Ovary (tissue), 3 donors: ENCODE data around the gene CTCFL.

Experiments
- EP300 ChIP-seq: sonication (generic); formaldehyde crosslinking; IDR thresholded peaks from one replicate; pipeline ENCODE4 v1.6.1; 2017; ENCODE audit warnings: antibody characterized with exemption
- POLR2A ChIP-seq: fragments of 450-650 bp; IDR thresholded peaks from one replicate; pipeline ENCODE4 v1.6.1; 2017; ENCODE audit warnings: antibody characterized with exemption, mild to moderate bottlenecking, moderate library complexity
- TF ChIP-seq, protein P1 (sequence below), 3 donors: fragments of 450-650 bp in 2 of 3; fragments of 200-600 bp in 1 of 3; IDR thresholded peaks; one replicate each; pipeline versions ENCODE4 v1.5.1 to v1.8.0; 2016 to 2022; ENCODE audit warnings: antibody characterized with exemption in 3 of 3, mild to moderate bottlenecking in 1 of 3
- donor health status: DM: no; HTN: no; CAD: no.

DNA sequence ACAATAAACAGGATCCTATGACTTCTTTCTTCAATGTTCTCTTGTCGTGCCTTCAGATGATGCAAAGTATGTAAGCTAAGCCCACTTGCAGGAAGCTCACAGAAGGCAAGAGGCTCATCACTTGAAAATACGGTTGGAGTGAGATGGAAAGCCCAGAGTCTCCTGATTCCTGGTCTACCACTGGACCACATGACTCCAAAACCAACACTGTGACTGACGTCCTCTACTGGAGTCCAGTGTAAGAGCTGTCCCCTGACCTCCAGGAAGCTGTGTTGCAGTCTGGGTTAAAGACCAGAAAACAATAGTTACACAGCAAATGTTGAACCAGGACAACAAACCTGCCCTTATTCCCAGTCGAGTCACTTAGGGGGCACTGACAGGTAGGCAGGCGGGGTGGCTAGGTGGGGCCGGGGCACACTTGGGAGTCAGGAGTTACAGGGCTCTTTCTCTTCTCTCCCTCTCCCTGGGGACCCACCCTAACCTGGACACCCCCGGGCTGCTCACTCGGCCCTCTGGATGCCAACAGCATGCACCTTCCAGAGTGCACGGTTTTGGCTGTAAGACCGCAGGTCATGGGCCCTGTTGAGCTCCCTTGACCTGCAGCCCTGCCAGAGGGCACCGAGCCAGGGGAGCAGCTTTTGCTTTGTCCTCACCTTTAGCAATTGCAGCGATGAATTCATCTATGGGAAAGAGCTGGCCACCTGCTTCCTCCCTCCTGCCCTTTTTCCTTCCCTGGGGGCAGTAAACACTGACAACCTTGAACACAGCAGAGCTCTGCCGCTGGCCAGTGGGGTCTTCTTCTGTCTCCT, 43.4 kb upstream of the CTCFL start:
- TF ChIP-seq EP300 (no peak), POLR2A (no peak)
- TF ChIP-seq, protein P1, sequence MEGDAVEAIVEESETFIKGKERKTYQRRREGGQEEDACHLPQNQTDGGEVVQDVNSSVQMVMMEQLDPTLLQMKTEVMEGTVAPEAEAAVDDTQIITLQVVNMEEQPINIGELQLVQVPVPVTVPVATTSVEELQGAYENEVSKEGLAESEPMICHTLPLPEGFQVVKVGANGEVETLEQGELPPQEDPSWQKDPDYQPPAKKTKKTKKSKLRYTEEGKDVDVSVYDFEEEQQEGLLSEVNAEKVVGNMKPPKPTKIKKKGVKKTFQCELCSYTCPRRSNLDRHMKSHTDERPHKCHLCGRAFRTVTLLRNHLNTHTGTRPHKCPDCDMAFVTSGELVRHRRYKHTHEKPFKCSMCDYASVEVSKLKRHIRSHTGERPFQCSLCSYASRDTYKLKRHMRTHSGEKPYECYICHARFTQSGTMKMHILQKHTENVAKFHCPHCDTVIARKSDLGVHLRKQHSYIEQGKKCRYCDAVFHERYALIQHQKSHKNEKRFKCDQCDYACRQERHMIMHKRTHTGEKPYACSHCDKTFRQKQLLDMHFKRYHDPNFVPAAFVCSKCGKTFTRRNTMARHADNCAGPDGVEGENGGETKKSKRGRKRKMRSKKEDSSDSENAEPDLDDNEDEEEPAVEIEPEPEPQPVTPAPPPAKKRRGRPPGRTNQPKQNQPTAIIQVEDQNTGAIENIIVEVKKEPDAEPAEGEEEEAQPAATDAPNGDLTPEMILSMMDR (IDR thresholded peaks at IDR 0.05): no peak
